GM12878 (cell line): ENCODE data around the gene NEK2. TPM values are rescaled to one million over a fixed set of nuclear protein-coding genes. Genes with fewer than 3 reads are reported as not detected.

Experiments
- ATAC-seq: fragments of 200-7000 bp; cut with Tn5 transposase; 3 replicates; pipeline ENCODE4 v1.9.1; 2020; ENCODE audit warnings: mild to moderate bottlenecking, moderate library complexity
- BruUV-seq: library from RNA; stranded (reverse); fragments of 400-500 nt; replicated peaks from 2 replicates; lab custom pipeline; 2021; lab: Mats Ljungman, UMichigan
- CTCF ChIA-PET: fragments of 300-600 bp; sonication (Branson Sonifier 250); formaldehyde crosslinking; extraction: SDS; loops from one replicate; lab custom pipeline; 2021; ENCODE audit warnings: inconsistent platforms; lab: Yijun Ruan, JAX
- POLR2A ChIA-PET: fragments of 350-600 bp; formaldehyde crosslinking; extraction: SDS; loops from one replicate; lab custom pipeline; 2021; ENCODE audit warnings: inconsistent platforms; lab: Charles Lee
- RAD21 ChIA-PET: fragments of 300-600 bp; sonication (Branson Sonifier 250); formaldehyde crosslinking; loops from one replicate; lab custom pipeline; 2023; ENCODE audit warnings: antibody characterized with exemption; ENCODE audit not compliant: unreplicated experiment; lab: Charles Lee
- SMC1A ChIA-PET: fragments of 300-600 bp; sonication (Branson Sonifier 250); formaldehyde crosslinking; loops from one replicate; lab custom pipeline; 2023; ENCODE audit not compliant: unreplicated experiment, uncharacterized antibody; lab: Charles Lee
- DNase-seq: peaks from one replicate; pipeline ENCODE4 v3.0.0-alpha.2; 2011; ENCODE audit warnings: low read depth, low spot score
- FAIRE-seq: peaks from 3 replicates; lab custom pipeline; 2011; peaks lifted over from hg19 to GRCh38; lab: Jason Lieb, UNC
- H2AFZ ChIP-seq: 2 replicates; pipeline ENCODE4 v1.6.0; 2011; ENCODE audit warnings: low read depth, low read length, control low read depth; ENCODE audit not compliant: control insufficient read depth
- H3K27ac ChIP-seq: 2 replicates; pipeline ENCODE4 v1.5.1; 2011; ENCODE audit warnings: control low read depth; ENCODE audit not compliant: control insufficient read depth, insufficient read depth
- H3K27me3 ChIP-seq, 2 experiments: replicated peaks in 1 of 2; 2 replicates each; pipeline versions ENCODE4 v1.6.0 to v1.6.1; 2011; ENCODE audit warnings: low read length in 1 of 2; ENCODE audit not compliant: control insufficient read depth in 2 of 2, insufficient read depth in 2 of 2
- H3K36me3 ChIP-seq, 2 experiments: 2 replicates each; pipeline ENCODE4 v1.5.1; 2011; ENCODE audit warnings: low read length in 1 of 2; ENCODE audit not compliant: control insufficient read depth in 2 of 2, insufficient read depth in 2 of 2
- H3K4me1 ChIP-seq: 2 replicates; pipeline ENCODE4 v1.6.1; 2011; ENCODE audit warnings: mild to moderate bottlenecking, low read length, moderate library complexity, mixed read lengths; ENCODE audit not compliant: control insufficient read depth, insufficient read depth
- H3K4me2 ChIP-seq: 2 replicates; pipeline ENCODE4 v1.6.0; 2011; ENCODE audit warnings: control low read depth; ENCODE audit not compliant: control insufficient read depth, insufficient read depth
- H3K4me3 ChIP-seq: fragments of 200-600 bp; sonication (generic); 2 replicates; pipeline ENCODE4 v1.5.1; 2016
- H3K79me2 ChIP-seq: 2 replicates; pipeline ENCODE4 v1.6.0; 2011; ENCODE audit warnings: low read length; ENCODE audit not compliant: control insufficient read depth, insufficient read depth
- H3K9ac ChIP-seq: 2 replicates; pipeline ENCODE4 v1.8.0; 2011; ENCODE audit warnings: low read length, control low read depth, mixed read lengths; ENCODE audit not compliant: control insufficient read depth, insufficient read depth
- H3K9me3 ChIP-seq: replicated peaks from 3 replicates; pipeline ENCODE4 v1.5.1; 2011; ENCODE audit warnings: mild to moderate bottlenecking, low read length; ENCODE audit not compliant: control insufficient read depth, insufficient read depth
- H4K20me1 ChIP-seq: 2 replicates; pipeline ENCODE4 v1.6.0; 2011; ENCODE audit not compliant: control insufficient read depth, insufficient read depth
- ATF3 ChIP-seq: IDR thresholded peaks from 2 replicates; pipeline ENCODE4 v1.6.1; 2011; ENCODE audit warnings: low read depth, mild to moderate bottlenecking, low read length, moderate library complexity, borderline replicate concordance; ENCODE audit errors: extremely low read depth
- GABPA ChIP-seq: IDR thresholded peaks from 2 replicates; pipeline ENCODE4 v1.6.1; 2014; ENCODE audit warnings: antibody characterized with exemption, low read depth, mild to moderate bottlenecking, inconsistent platforms
- JUND ChIP-seq: IDR thresholded peaks from 2 replicates; pipeline ENCODE4 v1.6.1; 2012; ENCODE audit warnings: low read depth, mild to moderate bottlenecking, low read length, improper control_type of control experiment, moderate library complexity
- MAX ChIP-seq: IDR thresholded peaks from 2 replicates; pipeline ENCODE4 v1.6.1; 2012; ENCODE audit warnings: low read depth, low read length, improper control_type of control experiment
- MXI1 ChIP-seq: fragments of 150-350 bp; IDR thresholded peaks from 2 replicates; pipeline ENCODE4 v1.6.1; 2011; ENCODE audit warnings: low read depth, mild to moderate bottlenecking, inconsistent platforms, low read length, improper control_type of control experiment
- MYC ChIP-seq: IDR thresholded peaks from 2 replicates; pipeline ENCODE4 v1.6.1; 2011; ENCODE audit warnings: mild to moderate bottlenecking, low read length, moderate library complexity, inconsistent platforms; ENCODE audit not compliant: insufficient read depth, insufficient replicate concordance, insufficient read length, severe bottlenecking
- NBN ChIP-seq: fragments of 450-650 bp; IDR thresholded peaks from 2 replicates; pipeline ENCODE4 v1.6.1; 2016
- NFYA ChIP-seq: IDR thresholded peaks from 2 replicates; pipeline ENCODE4 v1.6.1; 2011; ENCODE audit warnings: low read depth, mild to moderate bottlenecking, low read length, improper control_type of control experiment, borderline replicate concordance
- PKNOX1 ChIP-seq: fragments of 450-650 bp; IDR thresholded peaks from 2 replicates; pipeline ENCODE4 v1.6.1; 2016; ENCODE audit warnings: mild to moderate bottlenecking
- PML ChIP-seq: IDR thresholded peaks from 2 replicates; pipeline ENCODE4 v1.6.1; 2012; ENCODE audit warnings: low read length, inconsistent platforms
- PRDM15 ChIP-seq: fragments of 450-650 bp; formaldehyde crosslinking; IDR thresholded peaks from 2 replicates; pipeline ENCODE4 v1.4.0; 2020; ENCODE audit warnings: mild to moderate bottlenecking, moderate library complexity
- SKIL ChIP-seq: fragments of 450-650 bp; IDR thresholded peaks from 2 replicates; pipeline ENCODE4 v1.6.1; 2017; ENCODE audit warnings: mild to moderate bottlenecking, low read depth, inconsistent platforms; ENCODE audit not compliant: poor library complexity, severe bottlenecking
- STAT1 ChIP-seq: fragments of 450-650 bp; conservative IDR thresholded peaks from 2 replicates; pipeline ENCODE4 v1.6.1; 2014; ENCODE audit warnings: antibody characterized with exemption, mild to moderate bottlenecking
- WRNIP1 ChIP-seq: IDR thresholded peaks from 2 replicates; pipeline ENCODE4 v1.6.1; 2011; ENCODE audit warnings: low read depth, low read length, improper control_type of control experiment, borderline replicate concordance
- YY1 ChIP-seq: IDR thresholded peaks from 2 replicates; pipeline ENCODE4 v1.6.1; 2011; ENCODE audit warnings: low read depth, mild to moderate bottlenecking, low read length
- WGBS: methylation state at CpG from one replicate; pipeline ENCODE4 v1.1.6; 2016; ENCODE audit warnings: low lambda C conversion rate; ENCODE audit not compliant: insufficient replicate concordance, insufficient coverage; ENCODE audit errors: missing lambda C conversion rate; 5-methylcytosine and 5-hydroxymethylcytosine counted together
- in situ Hi-C: fragments of 300-500 bp; cut with MboI; formaldehyde crosslinking; loops from 9 replicates; pipeline ENCODE4 v1.14.3; 2018; ENCODE audit warnings: mixed read lengths
- intact Hi-C: fragments of 100-400 bp; cut with micrococcal nuclease; formaldehyde crosslinking; loops from one replicate; pipeline ENCODE4 v1.14.2; 2022; ENCODE audit not compliant: unreplicated experiment
- polyA plus RNA-seq, 11 experiments: library from polyadenylated mRNA; depleted of rRNA in 4 of 11; unstranded in 6 of 11; stranded (reverse) in 5 of 11; fragments of >200 nt; fragmentation: Nextera tagmentation in 4 of 11; fragmentation: Illumina TruSeq in 1 of 11; extraction: Ambion mirVana in 4 of 11; extraction: Trizol in 1 of 11; gene quantifications; 1 replicate in 1 of 11; 2 replicates in 10 of 11; pipeline versions ENCODE4 v1.2.1 to v1.2.3, GENCODE V29; 2011 to 2016; ENCODE audit warnings: inconsistent platforms in 2 of 11, missing spikeins in 2 of 11, low read depth in 1 of 11
- total RNA-seq, 4 experiments: library from RNA; depleted of rRNA in 3 of 4; stranded (reverse); fragments of >200 nt in 3 of 4; fragmentation: Illumina TruSeq in 1 of 4; extraction: Trizol in 1 of 4; gene quantifications; 2 replicates each; pipeline versions ENCODE4 v1.2.1 to v1.2.3, GENCODE V29; 2013 to 2021

Gene NEK2
- total and polyA plus RNA-seq, 10 of the 15 experiments (the other 5 are each of a cell fraction or from before 2014, with no cell fraction given): 16.7 to 49.7 (median 36.9) TPM

- BruUV-seq: no TSS peak
- FAIRE-seq (peak; percentile 94), DNase-seq (peak; percentile 79), ATAC-seq (peak; percentile 65)
- no peak overlapping the region; the same call in 1 of the 2 replicates for H2AFZ ChIP-seq
- no peaks in the 10 kb centered on the region for H4K20me1 ChIP-seq
- H3K9me3 ChIP-seq: no peaks in the 10 kb centered on the region; the same call in 2 of the 3 replicates
- H3K79me2 ChIP-seq: no peaks in the 10 kb centered on the region
- ChIA-PET POLR2A (interaction anchor here (0.9 to 5.5 kb wide), 9 partner anchors 14 to 338 kb away, joined by 3 to 66 read pairs (median 21); partner anchors contain the start of genes DTL and INTS7), RAD21 (interaction anchor here (0.6 to 8.5 kb wide), 33 partner anchors 15 to 759 kb away, joined by 3 to 224 read pairs (median 6); partner anchors contain the start of genes DTL, INTS7, NEK2 and SLC30A1), CTCF (interaction anchor here (0.7 to 9.2 kb wide), 35 partner anchors 12 to 758 kb away, joined by 3 to 244 read pairs (median 8); partner anchors contain the start of genes DTL, INTS7 and NEK2), SMC1A (interaction anchor here (0.7 to 11.3 kb wide), 38 partner anchors 8 to 756 kb away, joined by 3 to 311 read pairs (median 8); partner anchors contain the start of genes DTL, INTS7 and NEK2)
- H3K9ac ChIP-seq: no peak overlapping the region
- in situ Hi-C loops (loop anchor here (5.0 kb wide), 3 partner anchors 135 to 340 kb away; partner anchors contain the start of genes DTL, INTS7 and LPGAT1), intact Hi-C loops (loop anchor here (1.0 to 5.0 kb wide), 4 partner anchors 17 to 590 kb away; partner anchors contain the start of gene PPP2R5A)
- H3K27me3 ChIP-seq: no peaks in the 10 kb centered on the region
- 0% methylated on average over 1 of the region's 1 CpG for WGBS
- H3K4me2 ChIP-seq: peak overlapping the region; percentile 22; the same call in 1 of the 2 replicates
- H3K4me1 ChIP-seq: peaks cover 40% of the 10 kb centered on the region
- no peaks in the 10 kb centered on the region for H3K36me3 ChIP-seq
- H3K4me3 ChIP-seq: no peak overlapping the region
- no peak overlapping the region for H3K27ac ChIP-seq
- TF ChIP-seq SKIL: peak; percentile 77
- TF ChIP-seq JUND: no peak
- TF ChIP-seq YY1: peak; percentile 31; the same call in 1 of the 2 replicates
- TF ChIP-seq WRNIP1: no peak
- no peak for TF ChIP-seq MXI1
- TF ChIP-seq GABPA: 0 out of 2 replicates have a peak, but pooled peaks have one; percentile 45
- TF ChIP-seq PML: no peak
- no peak for TF ChIP-seq PRDM15 (CRISPR knock-in tag)
- TF ChIP-seq PKNOX1: peak; percentile 56; the same call in 1 of the 2 replicates
- TF ChIP-seq ATF3: no peak
- peak; percentile 65 for TF ChIP-seq NBN
- no peak for TF ChIP-seq MYC
- TF ChIP-seq NFYA: no peak
- TF ChIP-seq MAX: no peak
- no peak for TF ChIP-seq STAT1
These were observed 21.9 kb upstream of the NEK2 start for GRCh38 chr1:211697356-211697755.
